Endometrial microvascular endothelial cells (primary cell): ENCODE results near the gene CXCL8. TPM values are rescaled to one million over a fixed set of nuclear protein-coding genes. Genes with fewer than 3 reads are reported as not detected.

ENCODE experiments used
- in situ Hi-C: cut with HindIII; loops from 2 replicates; pipeline ENCODE4 v1.10.0; 2017; ENCODE audit warnings: low sequenced_read_pairs, low pct_unique_long_range_greater_than_20kb; ENCODE audit errors: inconsistent ontology term
- total RNA-seq: library from RNA; depleted of rRNA; stranded (reverse); fragments of >200 nt; gene quantifications from one replicate; pipeline ENCODE4 v1.2.3, GENCODE V29; 2015; ENCODE audit errors: inconsistent ontology term

CXCL8 gene
- total RNA-seq, 1 donor from 2014 or later, result 422 TPM

GRCh38 chr4:73714647-73715046, 25.7 kb upstream of the CXCL8 start:
- in situ Hi-C loops, result no loop called here

- in situ Hi-C loops, result no loop called here
Observed at GRCh38 chr4:73715659-73716058, 24.7 kb upstream of the CXCL8 start.

- in situ Hi-C loops, result no loop called here
Observed at GRCh38 chr4:73718375-73719373, 21.7 kb upstream of the CXCL8 start.

GRCh38 chr4:73721435-73721834, 18.9 kb upstream of the CXCL8 start:
- in situ Hi-C loops, result no loop called here

GRCh38 chr4:73721909-73722308, 18.5 kb upstream of the CXCL8 start:
- in situ Hi-C loops, result no loop called here

GRCh38 chr4:73723023-73723422, 17.3 kb upstream of the CXCL8 start:
- in situ Hi-C loops, result no loop called here

GRCh38 chr4:73723928-73724327, 16.4 kb upstream of the CXCL8 start:
- in situ Hi-C loops, result no loop called here

GRCh38 chr4:73725510-73725909, 14.9 kb upstream of the CXCL8 start:
- in situ Hi-C loops, result no loop called here

GRCh38 chr4:73725985-73726384, 14.4 kb upstream of the CXCL8 start:
- in situ Hi-C loops, result no loop called here

- in situ Hi-C loops, result no loop called here
Observed at GRCh38 chr4:73727685-73728084, 12.7 kb upstream of the CXCL8 start.

- in situ Hi-C loops, result no loop called here
Observed at GRCh38 chr4:73728091-73728741, 12.2 kb upstream of the CXCL8 start.

- in situ Hi-C loops, result no loop called here
Observed at GRCh38 chr4:73729534-73730165, 10.7 kb upstream of the CXCL8 start.

GRCh38 chr4:73730292-73730691, 10.1 kb upstream of the CXCL8 start:
- in situ Hi-C loops, result no loop called here

- in situ Hi-C loops, result no loop called here
Observed at GRCh38 chr4:73730867-73731266, 9.5 kb upstream of the CXCL8 start.

GRCh38 chr4:73731968-73732610, 8.3 kb upstream of the CXCL8 start:
- in situ Hi-C loops, result no loop called here

GRCh38 chr4:73732759-73733431, 7.5 kb upstream of the CXCL8 start:
- in situ Hi-C loops, result no loop called here

GRCh38 chr4:73734530-73735001, 5.8 kb upstream of the CXCL8 start:
- in situ Hi-C loops, result no loop called here

- in situ Hi-C loops, result no loop called here
Observed at GRCh38 chr4:73735231-73735630, 5.1 kb upstream of the CXCL8 start.
